GM23248 (cell line): ENCODE results near the gene ZC3H18. TPM values are rescaled to one million over a fixed set of nuclear protein-coding genes. Genes with fewer than 3 reads are reported as not detected.
A peak's percentile ranks its signal among the peaks of the same experiment; 100 is the strongest.

Source experiments
- DNase-seq: peaks from one replicate; pipeline ENCODE4 v3.0.0-alpha.2; 2015
- H2AFZ ChIP-seq: fragments of 200-600 bp; sonication (generic); 2 replicates; pipeline ENCODE4 v1.6.1; 2016; ENCODE audit warnings: antibody characterized with exemption
- H3F3A ChIP-seq: fragments of 200-600 bp; sonication (generic); 2 replicates; pipeline ENCODE4 v1.6.1; 2016; ENCODE audit warnings: mild to moderate bottlenecking, antibody characterized with exemption, mixed run types; ENCODE audit not compliant: insufficient read depth
- H3K27ac ChIP-seq: fragments of 200-600 bp; sonication (generic); 2 replicates; pipeline ENCODE4 v1.5.1; 2016; ENCODE audit warnings: mild to moderate bottlenecking
- H3K27me3 ChIP-seq: fragments of 200-600 bp; sonication (generic); replicated peaks from 2 replicates; pipeline ENCODE4 v1.6.1; 2016; ENCODE audit warnings: mild to moderate bottlenecking; ENCODE audit not compliant: insufficient read depth
- H3K36me3 ChIP-seq: fragments of 200-600 bp; sonication (generic); 2 replicates; pipeline ENCODE4 v1.6.1; 2016; ENCODE audit warnings: low read depth, mild to moderate bottlenecking
- H3K4me1 ChIP-seq: fragments of 200-600 bp; sonication (generic); 2 replicates; pipeline ENCODE4 v1.6.1; 2016; ENCODE audit warnings: mild to moderate bottlenecking; ENCODE audit not compliant: insufficient read depth
- H3K4me2 ChIP-seq: fragments of 200-600 bp; sonication (generic); one replicate; pipeline ENCODE4 v1.6.1; 2016; ENCODE audit warnings: mild to moderate bottlenecking; ENCODE audit not compliant: unreplicated experiment
- H3K4me3 ChIP-seq: fragments of 200-600 bp; sonication (generic); 2 replicates; pipeline ENCODE4 v1.5.1; 2016; ENCODE audit warnings: mild to moderate bottlenecking
- H3K79me2 ChIP-seq: fragments of 200-600 bp; sonication (generic); 2 replicates; pipeline ENCODE4 v1.6.1; 2016; ENCODE audit warnings: mild to moderate bottlenecking; ENCODE audit not compliant: insufficient read depth
- H3K9ac ChIP-seq: fragments of 200-600 bp; sonication (generic); 2 replicates; pipeline ENCODE4 v1.6.1; 2016; ENCODE audit warnings: mild to moderate bottlenecking
- H3K9me2 ChIP-seq: fragments of 200-600 bp; sonication (generic); 2 replicates; pipeline ENCODE4 v1.6.1; 2016; ENCODE audit warnings: mixed run types, mild to moderate bottlenecking, moderate library complexity; ENCODE audit not compliant: insufficient read depth
- H3K9me3 ChIP-seq: fragments of 200-600 bp; sonication (generic); one replicate; pipeline ENCODE4 v1.6.1; 2017; ENCODE audit warnings: low read depth
- H4K20me1 ChIP-seq: fragments of 200-600 bp; sonication (generic); 2 replicates; pipeline ENCODE4 v1.6.0; 2016; ENCODE audit not compliant: insufficient read depth
- EZH2 ChIP-seq: fragments of 200-600 bp; sonication (generic); IDR thresholded peaks from 2 replicates; pipeline ENCODE4 v1.6.1; 2018; ENCODE audit warnings: antibody characterized with exemption, mild to moderate bottlenecking; ENCODE audit not compliant: insufficient read depth, poor library complexity, severe bottlenecking
- EZH2phosphoT487 ChIP-seq: fragments of 200-600 bp; sonication (generic); IDR thresholded peaks from 2 replicates; pipeline ENCODE4 v1.6.1; 2018; ENCODE audit warnings: antibody characterized with exemption, moderate library complexity, mild to moderate bottlenecking, low read depth; ENCODE audit not compliant: insufficient read depth
- WGBS, 2 experiments: methylation state at CpG; one replicate each; pipeline ENCODE4 v1.1.6; 2015 to 2017; ENCODE audit warnings: low lambda C conversion rate in 2 of 2, low coverage in 1 of 2; ENCODE audit errors: missing lambda C conversion rate in 2 of 2; 5-methylcytosine and 5-hydroxymethylcytosine counted together
- in situ Hi-C: fragments of 300-500 bp; cut with MboI; formaldehyde crosslinking; loops from 2 replicates; pipeline ENCODE4 v1.15.0; 2020
- polyA plus RNA-seq: library from polyadenylated mRNA; unstranded; fragments of >200 nt; fragmentation: Nextera tagmentation; extraction: Ambion mirVana; gene quantifications from 2 replicates; pipeline ENCODE4 v1.2.1, GENCODE V29; 2016
- total RNA-seq: library from RNA; depleted of rRNA; stranded (reverse); fragments of >200 nt; shearing (Covaris generic); gene quantifications from 2 replicates; pipeline ENCODE4 v1.2.3, GENCODE V29; 2014

ZC3H18 gene
- total and polyA plus RNA-seq, 2 experiments from 2014 or later = 9.7 to 24.9 TPM

- 27% methylated on average over 24 of the region's 24 CpGs for WGBS, 2 experiments
- H3K4me3 ChIP-seq = peak overlapping the region; percentile 61
- H3K9me2 ChIP-seq = no peaks in the 10 kb centered on the region
- H3K4me1 ChIP-seq = peaks cover 5% of the 10 kb centered on the region; the same call in 1 of the 2 replicates
- no peak for TF ChIP-seq EZH2phosphoT487
- no peak for TF ChIP-seq EZH2
- H3K27ac ChIP-seq = no peak overlapping the region
- no peaks in the 10 kb centered on the region for H3K9me3 ChIP-seq
- peak overlapping the region; percentile 80 for H2AFZ ChIP-seq
- peak overlapping the region; percentile 55 for H3K9ac ChIP-seq
- in situ Hi-C loops = no loop called here
- H4K20me1 ChIP-seq = no peaks in the 10 kb centered on the region
- peak; percentile 75 for DNase-seq
- H3K36me3 ChIP-seq = no peaks in the 10 kb centered on the region
- H3K79me2 ChIP-seq = no peaks in the 10 kb centered on the region
- H3F3A ChIP-seq = 0 out of 2 replicates have a peak, but pooled peaks cover 5% of the 10 kb centered on the region
- peaks cover 7% of the 10 kb centered on the region for H3K27me3 ChIP-seq
- H3K4me2 ChIP-seq = peak overlapping the region; percentile 82
These were observed 8.5 kb upstream of the ZC3H18 start for GRCh38 chr16:88561485-88562359.

GRCh38 chr16:88566158-88566557 lies 4.0 kb upstream of the ZC3H18 start:
- in situ Hi-C loops = no loop called here
- no peak for TF ChIP-seq EZH2phosphoT487
- no peak for TF ChIP-seq EZH2
- H3K79me2 ChIP-seq = peaks cover 10% of the 10 kb centered on the region
- H3K9ac ChIP-seq = peak overlapping the region; percentile 36; the same call in 1 of the 2 replicates
- no peaks in the 10 kb centered on the region for H3K9me3 ChIP-seq
- peak; percentile 90 for DNase-seq
- H3K9me2 ChIP-seq = no peaks in the 10 kb centered on the region
- H3F3A ChIP-seq = peaks cover 8% of the 10 kb centered on the region; the same call in 1 of the 2 replicates
- no peaks in the 10 kb centered on the region for H3K36me3 ChIP-seq
- no peaks in the 10 kb centered on the region for H3K27me3 ChIP-seq
- H3K27ac ChIP-seq = no peak overlapping the region
- no peak overlapping the region for H2AFZ ChIP-seq
- 34 to 42% methylated on average over 6 of the region's 6 CpGs for WGBS, 2 experiments
- no peaks in the 10 kb centered on the region for H4K20me1 ChIP-seq
- no peak overlapping the region for H3K4me3 ChIP-seq
- peaks cover 9% of the 10 kb centered on the region for H3K4me1 ChIP-seq
- H3K4me2 ChIP-seq = peak overlapping the region; percentile 4

- H3F3A ChIP-seq = peaks cover 8% of the 10 kb centered on the region; the same call in 1 of the 2 replicates
- H3K27me3 ChIP-seq = no peaks in the 10 kb centered on the region
- 92 to 94% methylated on average over 17 to 18 of the region's 18 CpGs for WGBS, 2 experiments
- TF ChIP-seq EZH2phosphoT487 (no peak), EZH2 (no peak)
- H3K27ac ChIP-seq = peak overlapping the region; percentile 38; the same call in 1 of the 2 replicates
- peak overlapping the region; percentile 87 for H2AFZ ChIP-seq
- in situ Hi-C loops = no loop called here
- peak overlapping the region; percentile 79 for H3K4me2 ChIP-seq
- peak overlapping the region; percentile 92 for H3K4me3 ChIP-seq
- H3K9me3 ChIP-seq = no peaks in the 10 kb centered on the region
- H3K9me2 ChIP-seq = no peaks in the 10 kb centered on the region
- H3K9ac ChIP-seq = peak overlapping the region; percentile 82
- H3K79me2 ChIP-seq = peaks cover 38% of the 10 kb centered on the region
- H3K36me3 ChIP-seq = no peaks in the 10 kb centered on the region
- H3K4me1 ChIP-seq = peaks cover 17% of the 10 kb centered on the region
- no peak for DNase-seq
- H4K20me1 ChIP-seq = no peaks in the 10 kb centered on the region
These were observed 1.2 kb upstream of the ZC3H18 start for GRCh38 chr16:88568710-88569613.

- H4K20me1 ChIP-seq = no peaks in the 10 kb centered on the region
- in situ Hi-C loops = no loop called here
- H2AFZ ChIP-seq = peak overlapping the region; percentile 87
- WGBS, 2 experiments = 2% methylated on average over 28 of the region's 28 CpGs
- peak overlapping the region; percentile 92 for H3K4me3 ChIP-seq
- peak overlapping the region; percentile 79 for H3K4me2 ChIP-seq
- peaks cover 8% of the 10 kb centered on the region; the same call in 1 of the 2 replicates for H3F3A ChIP-seq
- H3K27me3 ChIP-seq = no peaks in the 10 kb centered on the region
- TF ChIP-seq EZH2phosphoT487 (no peak), EZH2 (no peak)
- H3K9me2 ChIP-seq = no peaks in the 10 kb centered on the region
- peak overlapping the region; percentile 82 for H3K9ac ChIP-seq
- no peaks in the 10 kb centered on the region for H3K9me3 ChIP-seq
- no peaks in the 10 kb centered on the region for H3K36me3 ChIP-seq
- peak; percentile 52 for DNase-seq
- peaks cover 43% of the 10 kb centered on the region for H3K79me2 ChIP-seq
- peaks cover 17% of the 10 kb centered on the region for H3K4me1 ChIP-seq
- H3K27ac ChIP-seq = peak overlapping the region; percentile 38
These were observed 604 bp upstream of the ZC3H18 start for GRCh38 chr16:88569614-88569984.
